Measurements from ENCODE around the gene TEX36.
"Not testable (repeated sequence)": the region's sequence is repeated elsewhere in the genome, so short reads cannot be mapped to it uniquely, and the experiment has no call there.

TEX36 gene, protein sequence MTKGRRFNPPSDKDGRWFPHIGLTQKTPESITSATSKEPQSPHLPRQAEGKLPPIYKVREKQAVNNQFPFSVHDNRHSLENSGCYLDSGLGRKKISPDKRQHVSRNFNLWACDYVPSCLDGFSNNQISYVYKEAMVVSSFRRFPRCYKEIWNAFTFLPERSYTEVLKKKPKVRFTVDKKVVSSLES

DNA sequence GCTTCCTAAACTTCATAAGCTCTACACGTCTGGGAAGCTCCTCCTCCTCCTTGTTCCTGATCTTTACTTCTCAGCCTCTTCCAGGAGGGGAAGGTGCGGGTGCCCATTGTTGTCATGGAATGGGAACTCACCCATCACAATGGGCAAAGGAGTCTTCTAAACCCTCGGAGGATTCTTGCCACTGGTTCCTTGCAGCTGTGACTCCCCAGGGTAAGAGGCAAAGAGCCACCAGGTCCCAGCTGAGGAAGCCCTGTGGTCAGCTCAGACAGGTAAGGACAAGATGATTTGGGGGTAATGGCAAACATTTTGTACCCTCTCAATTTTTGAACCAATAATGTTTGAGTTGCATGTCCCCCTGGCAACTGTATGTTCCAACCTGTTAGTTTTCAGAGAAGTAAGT, at the start of gene TEX36:
Gene TEX36 (minus strand): TSS at position 101 of the 400 bp plus-strand sequence. CDS start 174 bp downstream, outside the sequence.
- H3K9ac ChIP-seq (ENCODE audit: low read length), result no peak within 1 kb of the TSS
- H3K4me1 ChIP-seq (ENCODE audit: control insufficient read depth, insufficient read depth, low read length), result no peaks in the 10 kb centered on the region
- H3K36me3 ChIP-seq (ENCODE audit: control insufficient read depth, insufficient read depth, low read length, severe bottlenecking), result no peaks in the 10 kb centered on the region
- no peak for DNase-seq (ENCODE audit: low read depth)
- no peaks in the 10 kb centered on the region for H3K27me3 ChIP-seq (replicated peaks; ENCODE audit: control insufficient read depth, insufficient read depth, low read length)
- no peak within 1 kb of the TSS for H3K4me3 ChIP-seq (ENCODE audit: low read length)
- peaks cover under 1% of the 10 kb centered on the region for H3K9me3 ChIP-seq (ENCODE audit: control insufficient read depth, low read length)

- DNase-seq (ENCODE audit: low read depth), result no peak
- H3K36me3 ChIP-seq (ENCODE audit: control insufficient read depth, insufficient read depth, low read length, severe bottlenecking), result peaks cover 97% of the 10 kb centered on the region
These were observed 44.5 kb upstream of the TEX36 start for GRCh38 chr10:125727436-125727835.

GRCh38 chr10:125726914-125727313, 44.0 kb upstream of the TEX36 start:
- no peaks in the 10 kb centered on the region for H3K27me3 ChIP-seq (replicated peaks; ENCODE audit: control insufficient read depth, insufficient read depth, low read length)
- H3K4me1 ChIP-seq (ENCODE audit: control insufficient read depth, insufficient read depth, low read length), result no peaks in the 10 kb centered on the region
- no peak overlapping the region for H3K4me3 ChIP-seq (ENCODE audit: low read length)
- no peak for DNase-seq (ENCODE audit: low read depth)
- H3K36me3 ChIP-seq (ENCODE audit: control insufficient read depth, insufficient read depth, low read length, severe bottlenecking), result peaks cover 97% of the 10 kb centered on the region
- H3K9ac ChIP-seq (ENCODE audit: low read length), result no peak overlapping the region
- no peaks in the 10 kb centered on the region for H3K9me3 ChIP-seq (ENCODE audit: control insufficient read depth, low read length)

More at GRCh38 chr10:125727436-125727835, 44.5 kb upstream of the TEX36 start:
- Histone ChIP-seq H3K4me3 (ENCODE audit: low read length) (no peak overlapping the region), H3K9me3 (ENCODE audit: control insufficient read depth, low read length) (no peaks in the 10 kb centered on the region), H3K9ac (ENCODE audit: low read length) (no peak overlapping the region), H3K4me1 (ENCODE audit: control insufficient read depth, insufficient read depth, low read length) (no peaks in the 10 kb centered on the region), H3K27me3 (replicated peaks; ENCODE audit: control insufficient read depth, insufficient read depth, low read length) (no peaks in the 10 kb centered on the region)

DNA sequence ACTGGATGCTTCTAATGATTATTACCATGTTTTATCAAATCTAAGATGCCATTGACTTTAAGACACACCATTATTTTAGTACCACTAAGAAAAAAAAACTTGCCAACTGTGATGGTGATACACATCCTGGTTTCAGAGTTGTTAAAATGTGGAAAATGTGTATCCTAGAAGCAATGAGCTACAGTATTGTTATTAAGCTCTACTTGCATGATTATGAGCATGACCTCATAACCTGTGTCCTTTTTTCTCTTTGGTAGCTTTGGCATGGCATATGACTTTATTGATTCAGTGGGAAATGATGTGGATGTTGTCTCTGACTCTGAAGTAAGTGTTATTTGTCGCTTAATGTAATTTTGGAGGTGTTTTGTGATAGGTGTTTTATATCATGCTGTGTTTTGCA, 39.8 kb upstream of the TEX36 start:
- H3K9me3 ChIP-seq (ENCODE audit: control insufficient read depth, low read length), result no peaks in the 10 kb centered on the region
- H3K4me1 ChIP-seq (ENCODE audit: control insufficient read depth, insufficient read depth, low read length), result peaks cover 12% of the 10 kb centered on the region
- peaks cover 66% of the 10 kb centered on the region for H3K36me3 ChIP-seq (ENCODE audit: control insufficient read depth, insufficient read depth, low read length, severe bottlenecking)
- H3K9ac ChIP-seq (ENCODE audit: low read length), result no peak overlapping the region
- no peak overlapping the region for H3K4me3 ChIP-seq (ENCODE audit: low read length)
- no peaks in the 10 kb centered on the region for H3K27me3 ChIP-seq (replicated peaks; ENCODE audit: control insufficient read depth, insufficient read depth, low read length)
- DNase-seq (ENCODE audit: low read depth), result no peak

DNA sequence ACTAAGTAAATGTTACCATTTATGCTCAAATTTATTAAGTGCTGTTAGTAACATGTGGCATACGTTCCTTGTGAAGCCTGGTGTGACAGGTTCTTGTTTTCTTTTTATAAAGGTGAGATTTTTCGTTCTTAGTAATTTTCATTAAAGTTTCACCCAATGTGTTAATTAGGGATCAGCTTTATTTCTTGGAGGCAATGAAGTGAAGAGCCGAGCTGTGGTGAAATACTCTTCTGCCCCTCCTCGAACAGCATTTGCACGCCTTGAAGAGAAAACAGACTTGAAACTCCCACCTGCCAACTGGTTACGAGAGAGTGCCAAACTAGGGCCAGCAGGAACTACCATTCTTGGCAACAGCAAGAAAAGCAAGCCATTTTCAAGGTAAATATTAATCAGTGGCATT, 38.1 kb upstream of the TEX36 start:
- H3K36me3 ChIP-seq (ENCODE audit: control insufficient read depth, insufficient read depth, low read length, severe bottlenecking), result peaks cover 49% of the 10 kb centered on the region
- H3K4me3 ChIP-seq (ENCODE audit: low read length), result peak overlapping the region; percentile 93

DNA sequence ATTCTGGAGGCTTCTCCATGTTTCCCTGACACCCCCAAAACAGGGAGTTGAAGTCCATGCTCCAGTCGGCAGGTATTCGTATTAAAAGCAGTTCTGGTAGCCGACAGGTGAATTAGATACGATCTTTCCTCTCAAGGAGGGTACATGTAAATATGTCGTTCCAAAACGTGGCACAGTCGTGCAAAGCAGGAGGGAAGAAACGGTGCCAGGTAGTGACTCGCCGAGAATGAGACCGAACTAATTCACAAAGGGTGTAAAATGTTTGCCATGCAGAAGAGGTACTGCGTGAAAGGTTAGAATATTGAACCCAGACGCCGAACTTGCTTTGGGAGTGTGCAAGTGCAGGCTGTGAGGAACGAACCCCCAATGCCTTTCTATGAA, 37.0 kb upstream of the TEX36 start:
- Histone ChIP-seq H3K4me1 (ENCODE audit: control insufficient read depth, insufficient read depth, low read length) (peaks cover 12% of the 10 kb centered on the region), H3K36me3 (ENCODE audit: control insufficient read depth, insufficient read depth, low read length, severe bottlenecking) (peaks cover 38% of the 10 kb centered on the region), H3K9me3 (ENCODE audit: control insufficient read depth, low read length) (no peaks in the 10 kb centered on the region), H3K9ac (ENCODE audit: low read length) (peak overlapping the region; percentile 97), H3K27me3 (replicated peaks; ENCODE audit: control insufficient read depth, insufficient read depth, low read length) (no peaks in the 10 kb centered on the region), H3K4me3 (ENCODE audit: low read length) (peak overlapping the region; percentile 93)
- DNase-seq (ENCODE audit: low read depth), result peak; percentile 22

More for the DNA sequence above, 38.1 kb upstream of the TEX36 start:
- DNase-seq (ENCODE audit: low read depth), result no peak
- Histone ChIP-seq H3K4me1 (ENCODE audit: control insufficient read depth, insufficient read depth, low read length) (peaks cover 12% of the 10 kb centered on the region), H3K9me3 (ENCODE audit: control insufficient read depth, low read length) (no peaks in the 10 kb centered on the region), H3K9ac (ENCODE audit: low read length) (no peak overlapping the region), H3K27me3 (replicated peaks; ENCODE audit: control insufficient read depth, insufficient read depth, low read length) (no peaks in the 10 kb centered on the region)

DNA sequence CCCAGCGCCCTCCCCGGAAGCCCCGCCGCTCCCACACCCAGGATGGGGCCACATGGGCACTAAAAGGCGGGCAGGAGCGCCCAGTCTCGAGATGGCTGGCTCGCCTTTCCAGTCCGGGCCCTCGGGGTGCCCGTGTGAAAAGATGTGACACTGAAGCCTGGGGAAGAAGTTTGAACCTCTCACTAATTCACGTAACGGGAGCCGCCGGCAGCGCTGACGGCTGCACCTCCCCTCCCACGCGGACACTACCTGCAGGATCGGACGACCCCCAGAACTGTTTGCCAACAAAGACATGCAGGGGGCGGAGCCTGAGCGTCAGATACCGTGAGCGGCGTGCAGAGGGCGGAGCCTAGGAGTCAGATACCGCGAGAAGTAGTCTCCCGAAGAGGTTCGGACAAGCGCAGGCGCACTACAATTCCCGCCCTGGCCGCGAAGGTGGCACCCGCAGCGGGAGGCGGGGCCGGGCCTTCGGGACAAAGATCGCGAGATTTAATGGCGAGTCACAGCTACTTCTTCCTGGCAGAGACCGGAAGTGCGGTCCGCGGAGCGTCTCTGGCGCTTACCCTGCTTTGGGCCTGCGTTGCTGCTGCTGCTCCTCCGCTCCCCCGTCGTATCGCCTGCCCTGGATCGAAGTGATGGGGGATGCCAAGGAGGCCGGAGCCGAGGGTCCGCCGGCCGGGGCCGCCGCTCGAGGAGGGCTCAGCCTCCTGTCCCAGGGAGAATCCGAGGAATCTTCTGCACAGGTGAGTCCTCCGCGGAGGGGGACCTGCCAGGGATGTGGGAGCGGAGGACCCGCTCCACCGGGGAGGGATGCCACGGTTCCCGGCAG, 36.4 kb upstream of the TEX36 start, which contains the start of gene EDRF1:
Gene EDRF1 (plus strand): TSS at position 537 of the 829 bp plus-strand sequence. CDS start 99 bp downstream, at position 636.
- Histone ChIP-seq H3K36me3 (ENCODE audit: control insufficient read depth, insufficient read depth, low read length, severe bottlenecking) (peaks cover 32% of the 10 kb centered on the region), H3K4me3 (ENCODE audit: low read length) (peak within 1 kb of the TSS; percentile 93), H3K27me3 (replicated peaks; ENCODE audit: control insufficient read depth, insufficient read depth, low read length) (no peaks in the 10 kb centered on the region), H3K9ac (ENCODE audit: low read length) (peak within 1 kb of the TSS; percentile 97), H3K4me1 (ENCODE audit: control insufficient read depth, insufficient read depth, low read length) (peaks cover 12% of the 10 kb centered on the region), H3K9me3 (ENCODE audit: control insufficient read depth, low read length) (no peaks in the 10 kb centered on the region)
- DNase-seq (ENCODE audit: low read depth), result peak; percentile 100

DNA sequence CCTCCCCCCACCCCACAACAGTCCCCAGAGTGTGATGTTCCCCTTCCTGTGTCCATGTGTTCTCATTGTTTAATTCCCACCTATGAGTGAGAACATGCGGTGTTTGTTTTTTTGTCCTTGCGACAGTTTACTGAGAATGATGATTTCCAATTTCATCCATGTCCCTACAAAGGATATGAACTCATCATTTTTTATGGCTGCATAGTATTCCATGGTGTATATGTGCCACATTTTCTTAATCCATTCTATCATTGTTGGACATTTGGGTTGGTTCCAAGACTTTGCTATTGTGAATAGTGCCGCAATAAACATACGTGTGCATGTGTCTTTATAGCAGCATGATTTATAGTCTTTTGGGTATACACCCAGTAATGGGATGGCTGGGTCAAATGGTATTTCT, 31.8 kb upstream of the TEX36 start:
- not testable (repeated sequence) for H3K4me1 ChIP-seq (ENCODE audit: control insufficient read depth, insufficient read depth, low read length); H3K4me3 ChIP-seq (ENCODE audit: low read length); DNase-seq (ENCODE audit: low read depth); H3K36me3 ChIP-seq (ENCODE audit: control insufficient read depth, insufficient read depth, low read length, severe bottlenecking); H3K9ac ChIP-seq (ENCODE audit: low read length); H3K27me3 ChIP-seq (replicated peaks; ENCODE audit: control insufficient read depth, insufficient read depth, low read length); H3K9me3 ChIP-seq (ENCODE audit: control insufficient read depth, low read length)

DNA sequence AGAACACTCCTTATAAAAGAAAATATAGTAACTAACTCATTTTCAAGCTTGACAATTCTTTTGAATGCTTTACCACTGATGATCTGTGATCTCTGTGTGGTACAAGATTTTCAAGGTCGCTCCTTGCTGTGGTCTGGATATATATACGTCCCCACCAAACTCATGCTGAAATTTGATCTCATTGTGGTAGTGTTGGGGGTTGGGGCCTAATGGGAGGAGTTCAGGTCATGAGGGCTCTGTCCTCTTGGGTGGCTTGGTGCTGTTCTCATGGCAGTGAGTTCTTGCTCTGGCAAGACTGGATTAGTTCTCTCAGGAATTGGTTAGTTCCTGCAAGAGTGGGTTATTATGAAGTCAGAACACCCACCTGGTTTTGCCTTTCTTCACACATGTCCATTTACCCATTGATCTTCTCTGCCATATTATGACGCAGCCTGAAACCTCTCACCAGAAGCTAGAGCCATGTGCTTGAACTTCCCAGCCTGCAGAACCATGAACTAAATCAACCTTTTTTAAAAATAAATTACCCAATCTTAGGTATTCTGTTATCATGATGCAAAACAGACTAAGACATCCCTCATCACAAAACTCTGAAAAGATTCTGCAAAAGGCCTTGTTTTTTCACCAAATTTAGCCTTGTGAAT, 28.3 kb upstream of the TEX36 start:
- H3K27me3 ChIP-seq (replicated peaks; ENCODE audit: control insufficient read depth, insufficient read depth, low read length), result no peaks in the 10 kb centered on the region
- no peak for DNase-seq (ENCODE audit: low read depth)
- H3K4me1 ChIP-seq (ENCODE audit: control insufficient read depth, insufficient read depth, low read length), result peaks cover 18% of the 10 kb centered on the region
- no peak overlapping the region for H3K9ac ChIP-seq (ENCODE audit: low read length)
- H3K36me3 ChIP-seq (ENCODE audit: control insufficient read depth, insufficient read depth, low read length, severe bottlenecking), result no peaks in the 10 kb centered on the region
- H3K9me3 ChIP-seq (ENCODE audit: control insufficient read depth, low read length), result no peaks in the 10 kb centered on the region
- H3K4me3 ChIP-seq (ENCODE audit: low read length), result no peak overlapping the region

- peaks cover 18% of the 10 kb centered on the region for H3K4me1 ChIP-seq (ENCODE audit: control insufficient read depth, insufficient read depth, low read length)
- no peaks in the 10 kb centered on the region for H3K27me3 ChIP-seq (replicated peaks; ENCODE audit: control insufficient read depth, insufficient read depth, low read length)
- DNase-seq (ENCODE audit: low read depth), result no peak
- H3K9me3 ChIP-seq (ENCODE audit: control insufficient read depth, low read length), result no peaks in the 10 kb centered on the region
- no peaks in the 10 kb centered on the region for H3K36me3 ChIP-seq (ENCODE audit: control insufficient read depth, insufficient read depth, low read length, severe bottlenecking)
- no peak overlapping the region for H3K9ac ChIP-seq (ENCODE audit: low read length)
- peak overlapping the region; percentile 44 for H3K4me3 ChIP-seq (ENCODE audit: low read length)
These were observed 26.9 kb upstream of the TEX36 start for GRCh38 chr10:125709553-125710474.

Measured in adipocyte (in vitro differentiated cells).